GM19099 (cell line): ENCODE data around the gene DOCK11.

ENCODE experiments used
- POLR2A ChIP-seq: IDR thresholded peaks from 3 replicates; pipeline ENCODE4 v1.6.1; 2011; ENCODE audit warnings: low read depth; ENCODE audit not compliant: insufficient read length; ENCODE audit errors: extremely low read depth

DOCK11 gene

DNA sequence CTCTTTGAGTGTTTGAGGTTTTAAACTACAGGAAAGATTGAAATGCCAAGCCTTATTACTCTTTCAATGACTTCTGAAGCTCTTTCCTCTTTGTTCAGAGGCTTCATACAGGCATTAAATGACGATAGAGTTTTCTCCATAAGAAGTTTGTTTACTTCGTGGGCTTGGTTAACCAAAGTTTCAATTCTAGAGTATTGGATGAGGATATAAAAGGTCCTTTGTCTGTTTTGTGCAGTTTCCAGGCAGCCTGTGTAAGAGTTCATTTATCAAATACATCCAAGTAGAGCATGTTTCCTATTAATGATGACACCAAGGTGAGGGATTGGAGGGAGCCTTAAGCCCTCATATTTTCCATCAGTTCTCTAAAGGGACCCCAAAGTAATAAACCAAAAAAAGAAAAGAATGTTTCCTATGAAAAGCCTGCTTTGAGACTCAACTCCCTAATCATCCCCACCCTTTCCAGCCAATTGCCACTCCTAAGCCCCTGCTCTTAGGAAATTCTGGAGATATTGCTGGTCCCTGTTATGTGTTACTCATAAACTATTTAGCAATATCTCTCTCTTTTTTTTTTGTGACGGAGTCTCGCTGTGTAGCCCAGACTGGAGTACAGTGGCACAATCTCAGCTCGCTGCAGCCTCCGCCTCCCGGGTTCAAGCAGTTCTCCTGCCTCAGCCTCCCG lies 125.6 kb downstream of the DOCK11 start:
- TF ChIP-seq POLR2A: no peak

DNA sequence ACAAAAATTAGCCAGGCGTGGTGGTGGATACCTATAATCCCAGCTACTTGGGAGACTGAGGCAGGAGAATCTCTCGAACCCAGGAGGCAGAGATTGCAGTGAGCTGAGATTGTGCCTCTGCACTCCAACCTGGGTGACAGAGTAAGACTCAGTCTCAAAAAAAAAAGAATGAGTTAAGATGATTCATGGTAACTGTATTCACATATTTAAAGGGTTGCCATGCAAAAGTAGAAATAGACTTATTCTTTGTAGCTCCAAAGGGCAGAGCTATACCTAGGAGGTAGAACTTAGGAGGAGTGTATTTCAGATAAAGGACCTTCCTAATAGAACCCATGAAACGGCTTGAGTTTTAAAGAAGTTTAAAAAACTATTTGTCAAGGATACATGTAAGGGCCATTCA lies 127.4 kb downstream of the DOCK11 start:
- TF ChIP-seq POLR2A: no peak

- no peak for TF ChIP-seq POLR2A
These were observed 130.7 kb downstream of the DOCK11 start for GRCh38 chrX:118626346-118626745.

DNA sequence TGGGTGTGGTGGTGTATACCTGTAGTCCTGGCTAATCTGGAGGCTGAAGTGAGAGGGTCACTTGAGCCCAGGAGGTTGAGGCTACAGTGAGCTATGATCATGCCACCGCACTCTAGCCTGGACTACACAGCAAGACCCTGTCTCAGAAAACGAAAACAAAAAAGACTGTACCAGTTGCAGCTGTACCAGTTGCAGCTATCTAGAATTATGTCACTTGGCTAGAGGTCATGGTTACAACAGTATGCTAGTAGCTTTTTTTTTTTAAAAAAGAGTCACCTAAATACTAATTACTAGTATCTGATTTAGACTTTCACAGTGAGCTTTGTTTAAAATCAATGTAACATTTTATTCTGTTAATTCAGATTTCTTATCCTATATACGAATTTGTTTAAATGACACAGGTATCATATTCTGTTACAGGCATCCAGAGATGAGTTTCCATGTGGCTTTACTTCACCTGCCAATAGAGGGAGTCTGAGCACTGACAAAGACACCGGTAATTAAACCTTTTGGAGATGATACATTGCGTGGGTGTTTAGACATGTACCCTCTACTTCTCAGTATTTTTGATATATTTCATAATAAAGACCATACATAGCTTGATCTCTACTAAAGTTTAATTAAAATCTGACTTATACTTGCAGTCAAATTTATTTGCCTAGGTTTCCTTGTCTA lies 131.6 kb downstream of the DOCK11 start:
- no peak for TF ChIP-seq POLR2A

GRCh38 chrX:118630848-118631247 lies 135.2 kb downstream of the DOCK11 start:
- TF ChIP-seq POLR2A: no peak

DNA sequence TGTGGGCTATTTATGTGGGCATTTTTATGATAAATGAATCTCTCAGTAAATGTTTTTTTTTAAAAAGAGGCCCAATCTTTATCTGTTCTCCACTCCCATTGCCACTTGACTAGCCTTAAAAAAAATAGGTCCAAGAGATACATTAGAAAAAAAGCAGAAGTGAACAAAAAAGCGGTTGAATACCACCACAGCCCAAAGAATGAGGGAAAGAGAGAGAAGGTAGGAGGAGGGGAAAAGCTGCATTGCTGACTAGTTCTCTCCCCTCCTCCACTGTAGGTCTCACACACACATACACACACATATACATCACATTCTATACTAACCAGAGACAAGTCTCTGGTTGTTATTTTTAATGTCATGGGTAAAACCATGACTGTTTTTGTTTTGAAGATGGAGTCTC lies 136.0 kb downstream of the DOCK11 start:
- no peak for TF ChIP-seq POLR2A

DNA sequence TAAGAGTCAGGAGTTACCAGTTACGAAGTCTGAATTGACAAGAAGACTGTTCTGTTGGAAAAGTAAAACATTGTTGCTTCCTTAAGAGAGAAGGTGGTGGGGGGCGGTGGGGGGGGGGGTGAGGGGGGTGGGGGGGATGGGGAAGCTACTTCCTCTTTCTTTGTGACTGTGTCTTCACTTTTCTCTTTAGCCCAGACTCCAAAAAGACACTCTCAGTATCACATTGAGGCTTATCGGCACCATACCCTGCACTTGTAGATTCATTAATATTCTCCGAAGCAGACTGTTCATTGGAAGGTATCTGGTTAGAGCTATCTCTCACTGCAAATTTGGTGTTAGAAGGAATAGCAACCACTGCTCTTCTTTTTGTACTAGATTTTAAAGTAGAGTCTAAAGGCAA lies 137.2 kb downstream of the DOCK11 start:
- TF ChIP-seq POLR2A: no peak

- no peak for TF ChIP-seq POLR2A
These were observed 137.9 kb downstream of the DOCK11 start for GRCh38 chrX:118633530-118633929.

- no peak for TF ChIP-seq POLR2A
These were observed 138.7 kb downstream of the DOCK11 start for GRCh38 chrX:118634336-118634735.

- TF ChIP-seq POLR2A: no peak
These were observed 142.4 kb downstream of the DOCK11 start for GRCh38 chrX:118637997-118638396.

GRCh38 chrX:118644378-118644777 lies 148.8 kb downstream of the DOCK11 start:
- no peak for TF ChIP-seq POLR2A

DNA sequence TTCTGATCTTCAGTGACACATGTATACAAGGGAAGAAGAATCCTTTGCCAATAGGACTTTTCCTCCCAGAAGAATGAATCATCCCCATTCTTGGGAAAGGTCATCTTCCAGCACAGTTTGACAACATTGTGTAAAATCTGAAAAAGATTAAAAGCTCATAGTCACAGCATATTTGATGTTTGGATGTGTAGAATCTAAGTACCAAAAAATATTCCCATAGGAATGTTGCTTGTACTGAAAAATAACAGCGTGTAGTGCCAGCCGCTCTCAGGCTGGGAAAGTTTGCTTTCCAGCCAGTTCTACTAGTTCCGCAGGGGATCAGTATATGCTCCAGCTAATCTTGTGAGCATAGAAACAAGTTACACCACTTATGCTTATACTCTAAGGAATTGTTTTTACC lies 157.1 kb downstream of the DOCK11 start:
- TF ChIP-seq POLR2A: no peak

DNA sequence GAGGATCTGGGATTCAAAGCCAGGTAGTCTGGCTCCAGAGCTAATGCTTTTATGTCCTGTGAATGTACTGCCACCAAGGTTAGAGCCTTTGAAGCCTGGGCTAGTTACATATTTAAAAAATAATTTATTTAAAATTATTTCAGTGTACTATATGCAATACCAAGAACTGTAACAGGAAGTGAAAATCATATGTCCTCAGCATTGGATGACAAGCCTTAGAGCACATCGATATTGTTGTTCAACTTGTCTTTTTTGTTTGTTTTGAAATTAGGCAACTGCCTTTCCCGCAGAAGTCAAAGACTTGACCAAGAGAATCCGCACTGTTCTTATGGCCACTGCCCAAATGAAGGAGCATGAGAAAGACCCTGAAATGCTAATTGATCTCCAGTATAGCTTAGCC lies 158.7 kb downstream of the DOCK11 start:
- TF ChIP-seq POLR2A: no peak

DNA sequence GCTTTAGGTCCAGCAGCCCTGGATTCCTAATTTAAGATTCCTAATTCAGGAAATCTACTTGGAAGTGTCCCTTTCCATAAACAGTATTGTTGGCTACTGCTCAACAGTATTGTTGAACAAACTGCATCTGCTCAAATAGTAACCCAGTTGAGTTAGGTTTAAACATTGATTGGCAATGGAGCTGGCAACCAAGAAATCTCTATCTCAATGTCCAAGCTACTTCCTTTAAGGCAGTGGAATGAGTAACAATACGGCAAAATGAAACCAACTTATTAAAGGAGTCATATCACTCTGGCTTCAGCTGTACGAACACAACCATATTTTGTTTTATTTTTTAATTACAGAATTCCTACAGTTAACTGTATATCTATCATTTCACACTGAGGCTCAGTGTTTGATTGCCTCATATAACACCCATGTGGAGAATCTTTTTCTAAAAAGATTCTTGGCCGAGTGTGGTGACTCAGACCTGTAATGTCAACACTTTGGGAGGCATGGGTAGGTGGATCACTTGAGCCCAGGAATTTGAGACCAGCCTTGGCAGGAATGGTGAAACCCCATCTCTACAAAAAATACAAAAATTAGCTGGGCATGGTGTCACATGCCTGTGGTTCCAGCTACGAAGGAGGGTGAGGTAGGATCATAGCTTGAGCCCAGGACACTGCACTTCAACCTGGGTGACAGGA lies 160.1 kb downstream of the DOCK11 start:
- TF ChIP-seq POLR2A: no peak

DNA sequence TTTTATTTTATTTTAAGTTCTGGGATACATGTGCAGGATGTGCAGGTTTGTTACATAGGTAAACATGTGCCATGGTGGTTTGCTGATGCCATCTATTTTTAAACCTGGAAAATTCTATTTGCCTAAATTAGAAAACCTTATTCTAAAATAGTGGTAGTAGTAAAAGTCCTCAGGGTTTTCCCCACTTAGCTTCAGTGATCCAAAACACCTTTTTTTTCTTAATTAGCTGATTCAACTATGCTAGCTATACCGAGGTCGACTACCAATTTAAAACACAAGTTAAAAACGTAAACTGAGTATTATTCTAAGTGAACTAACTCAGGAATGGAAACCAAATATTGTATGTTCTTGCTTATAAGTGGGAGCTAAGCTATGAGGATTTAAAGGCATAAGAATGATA lies 161.8 kb downstream of the DOCK11 start:
- no peak for TF ChIP-seq POLR2A

GRCh38 chrX:118660085-118660484 lies 164.5 kb downstream of the DOCK11 start:
- TF ChIP-seq POLR2A: no peak

- no peak for TF ChIP-seq POLR2A
These were observed 169.6 kb downstream of the DOCK11 start for GRCh38 chrX:118665204-118665603.

DNA sequence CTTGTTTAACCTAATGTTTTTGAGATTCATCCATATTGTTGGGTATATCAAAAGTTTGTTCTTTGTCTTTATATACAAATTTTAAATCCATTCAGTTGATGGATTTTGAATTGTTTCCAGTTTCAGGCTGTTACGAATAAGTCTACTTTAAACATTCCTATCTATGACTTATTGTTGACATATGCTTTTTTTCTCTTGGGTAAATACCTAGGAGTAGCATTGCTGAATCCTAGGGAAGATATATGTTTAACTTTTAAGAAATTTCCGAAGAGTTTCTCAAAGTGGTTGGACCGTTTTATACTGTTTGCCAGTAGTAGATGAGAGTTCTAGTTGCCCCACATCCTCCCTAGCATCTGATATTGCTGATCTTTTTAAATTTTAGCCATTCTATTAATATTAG lies 170.9 kb downstream of the DOCK11 start:
- no peak for TF ChIP-seq POLR2A
